Heart left ventricle (tissue), 16 donors: ENCODE measurements around the gene CAPRIN1. TPM values are rescaled to one million over a fixed set of nuclear protein-coding genes. Genes with fewer than 3 reads are reported as not detected.
"Not testable (repeated sequence)": the region's sequence is repeated elsewhere in the genome, so short reads cannot be mapped to it uniquely, and the experiment has no call there.

ENCODE experiments used
- ATAC-seq, 4 donors: fragments of 200-7000 bp; cut with Tn5 transposase; one replicate each; pipeline ENCODE4 v1.9.1; 2020 to 2022; ENCODE audit warnings: moderate library complexity in 4 of 4, mild to moderate bottlenecking in 3 of 4, moderate number of reproducible peaks in 1 of 4
- DNase-seq, 5 donors: peaks; one replicate each; pipeline ENCODE4 v3.0.0-alpha.2; 2020
- H3K27ac ChIP-seq, 12 donors: fragments of 200-600 bp; sonication (generic) in 4 of 12; one replicate each; pipeline versions ENCODE4 v1.5.0 to v1.8.0; 2016 to 2022; ENCODE audit warnings: mild to moderate bottlenecking in 2 of 12
- H3K27me3 ChIP-seq, 9 donors: fragments of 200-600 bp; sonication (generic) in 2 of 9; one replicate each; pipeline versions ENCODE4 v1.5.1 to v1.8.0; 2016 to 2022; ENCODE audit warnings: mild to moderate bottlenecking in 3 of 9
- H3K36me3 ChIP-seq, 9 donors: fragments of 200-600 bp; sonication (generic) in 2 of 9; one replicate each; pipeline versions ENCODE4 v1.5.0 to v1.8.0; 2018 to 2022; ENCODE audit warnings: mild to moderate bottlenecking in 2 of 9
- H3K4me1 ChIP-seq, 12 donors: fragments of 200-600 bp; sonication (generic) in 4 of 12; one replicate each; pipeline versions ENCODE4 v1.5.0 to v1.8.0; 2016 to 2022; ENCODE audit warnings: mild to moderate bottlenecking in 3 of 12
- H3K4me3 ChIP-seq, 12 donors: fragments of 200-600 bp; sonication (generic) in 4 of 12; one replicate each; pipeline versions ENCODE4 v1.5.0 to v1.8.0; 2017 to 2022; ENCODE audit warnings: mild to moderate bottlenecking in 9 of 12, moderate library complexity in 4 of 12
- H3K9me3 ChIP-seq, 12 donors: fragments of 200-600 bp; sonication (generic) in 4 of 12; one replicate each; pipeline versions ENCODE4 v1.5.0 to v1.8.0; 2016 to 2022; ENCODE audit warnings: mild to moderate bottlenecking in 1 of 12
- POLR2A ChIP-seq, 2 donors: fragments of 450-650 bp; IDR thresholded peaks; one replicate each; pipeline ENCODE4 v1.6.1; 2017; ENCODE audit warnings: antibody characterized with exemption in 2 of 2, mild to moderate bottlenecking in 2 of 2, moderate library complexity in 2 of 2
- WGBS, 4 donors: extraction: QIAGEN DNeasy Blood & Tissue Kit in 2 of 4; methylation state at CpG; one replicate each; pipeline versions ENCODE4 v1.1.5 to v1.1.7; 2013 to 2018; 5-methylcytosine and 5-hydroxymethylcytosine counted together
- intact Hi-C, 10 donors: fragments of 100-400 bp; cut with DNase I; formaldehyde crosslinking; loops; one replicate each; pipeline versions ENCODE4 v1.11.1 to v1.14.2; 2022
- polyA plus RNA-seq, 2 donors: library from polyadenylated mRNA; stranded (reverse); fragments of 200-250 nt; gene quantifications; one replicate each; pipeline ENCODE4 v1.2.3, GENCODE V29; 2013
- total RNA-seq, 9 donors: library from RNA; depleted of rRNA in 2 of 9; stranded (reverse); fragments of >200 nt in 2 of 9; fragmentation: NEBNext Ultra II Directional in 3 of 9; extraction: Animal tissue kit (Norgen Biotek cat#: 25700) in 3 of 9; gene quantifications; one replicate each; pipeline versions ENCODE4 v1.1.0 to v1.2.4, GENCODE V29; 2016 to 2023
- TF ChIP-seq, protein P1 (sequence below), 12 donors: fragments of 200-600 bp; sonication (generic) in 4 of 12; IDR thresholded peaks; one replicate each; pipeline versions ENCODE4 v1.5.0 to v1.8.0; 2018 to 2022; ENCODE audit warnings: antibody characterized with exemption in 12 of 12, mild to moderate bottlenecking in 5 of 12
- donor health status: ischemic (EF 13 %, LVEDD 7.1; RV severe dilation, severe dysfunction).
- donor health status: healthy with polysubstance abuse.
- donor health status: DM: no; HTN: yes; CAD: no.
- donor health status: DM: no; HTN: no; CAD: no.
- donor health status: ischemic (EF 25% LVEDD 6.9; RV normal size, moderate dysfunction).
- donor health status: ischemic (EF 25% LVEDD 5.7; RV mildly dilated, moderate dysfunction).
- donor health status: healthy.
- donor health status: DM: yes; HTN: yes; CAD: no.
- donor health status: ischemic (EF 35%, LVEDD 5.7; RV mildly dilated, moderate dysfunction).
- donor health status: nonischemic (EF 11% LVEDD 7.7; RV severe dilation, severe dysfunction).
- donor health status: DM: yes; HTN: yes; CAD: no.
- donor health status: PGD.
- donor health status: ischemic (EF 29% LVEDD 5.4; RV normal size, mild dysfunction).
- donor health status: nonischemic (EF 23%, LVEDD 6.1; RV moderate dilation, normal function).

CAPRIN1 gene
- total and polyA plus RNA-seq, 11 donors = 35.4 to 134 (median 107) TPM

DNA sequence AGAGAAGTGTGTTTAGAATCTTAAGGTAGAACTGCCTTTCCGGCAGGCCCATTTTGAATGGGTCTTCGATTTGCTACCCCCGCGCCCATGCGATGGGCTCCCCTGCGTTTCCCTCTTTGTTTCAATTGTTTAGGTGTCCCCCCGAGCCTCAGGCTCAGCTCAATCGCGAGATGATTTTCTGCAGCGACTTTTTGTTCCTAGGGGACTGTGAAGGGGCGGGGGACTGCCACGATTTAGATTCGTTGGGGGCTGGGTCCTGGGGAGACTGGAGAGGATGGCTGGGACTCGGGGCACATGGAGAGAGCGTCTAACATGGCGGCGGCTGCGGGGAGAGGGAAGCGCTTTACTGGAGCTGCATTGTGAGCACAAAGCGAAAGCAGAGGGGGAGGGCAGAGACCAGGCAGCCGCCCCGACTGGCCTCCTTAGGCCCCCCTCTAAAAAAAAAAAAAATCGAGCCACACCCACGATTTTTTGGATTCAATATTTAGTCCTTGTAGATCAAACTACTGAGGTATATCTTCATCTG, 1.7 kb downstream of the CAPRIN1 start:
- Histone ChIP-seq H3K36me3 (peaks cover 0 to 30% (median 15%) of the 10 kb centered on the region in 9 donors), H3K4me3 (peak overlapping the region; percentile 90 to 99 (median 94)), H3K27me3 (no peaks in the 10 kb centered on the region), H3K27ac (peak overlapping the region; percentile 96 to 100 (median 99)), H3K4me1 (peaks cover 0 to 63% (median 52%) of the 10 kb centered on the region in 12 donors), H3K9me3 (no peaks in the 10 kb centered on the region)
- WGBS, 4 donors = 0 to 1% (median 0%) methylated on average over 24 of the region's 24 CpGs
- no peak for TF ChIP-seq POLR2A (IDR thresholded peaks at IDR 0.05)
- TF ChIP-seq, protein P1, sequence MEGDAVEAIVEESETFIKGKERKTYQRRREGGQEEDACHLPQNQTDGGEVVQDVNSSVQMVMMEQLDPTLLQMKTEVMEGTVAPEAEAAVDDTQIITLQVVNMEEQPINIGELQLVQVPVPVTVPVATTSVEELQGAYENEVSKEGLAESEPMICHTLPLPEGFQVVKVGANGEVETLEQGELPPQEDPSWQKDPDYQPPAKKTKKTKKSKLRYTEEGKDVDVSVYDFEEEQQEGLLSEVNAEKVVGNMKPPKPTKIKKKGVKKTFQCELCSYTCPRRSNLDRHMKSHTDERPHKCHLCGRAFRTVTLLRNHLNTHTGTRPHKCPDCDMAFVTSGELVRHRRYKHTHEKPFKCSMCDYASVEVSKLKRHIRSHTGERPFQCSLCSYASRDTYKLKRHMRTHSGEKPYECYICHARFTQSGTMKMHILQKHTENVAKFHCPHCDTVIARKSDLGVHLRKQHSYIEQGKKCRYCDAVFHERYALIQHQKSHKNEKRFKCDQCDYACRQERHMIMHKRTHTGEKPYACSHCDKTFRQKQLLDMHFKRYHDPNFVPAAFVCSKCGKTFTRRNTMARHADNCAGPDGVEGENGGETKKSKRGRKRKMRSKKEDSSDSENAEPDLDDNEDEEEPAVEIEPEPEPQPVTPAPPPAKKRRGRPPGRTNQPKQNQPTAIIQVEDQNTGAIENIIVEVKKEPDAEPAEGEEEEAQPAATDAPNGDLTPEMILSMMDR (IDR thresholded peaks at IDR 0.05) = no peak
- intact Hi-C loops = loop anchor here in 8 of 10 donors (2.0 to 10.0 kb wide), 8 partner anchors 49 to 891 kb away; partner anchors contain the start of genes NAT10 (in 5 of the 8), ABTB2 (in 2 of the 8) and CSTF3 (in 1 of the 8)
- ATAC-seq (peak; percentile 18 to 78 (median 48)), DNase-seq (peak; percentile 75 to 82 (median 78))

DNA sequence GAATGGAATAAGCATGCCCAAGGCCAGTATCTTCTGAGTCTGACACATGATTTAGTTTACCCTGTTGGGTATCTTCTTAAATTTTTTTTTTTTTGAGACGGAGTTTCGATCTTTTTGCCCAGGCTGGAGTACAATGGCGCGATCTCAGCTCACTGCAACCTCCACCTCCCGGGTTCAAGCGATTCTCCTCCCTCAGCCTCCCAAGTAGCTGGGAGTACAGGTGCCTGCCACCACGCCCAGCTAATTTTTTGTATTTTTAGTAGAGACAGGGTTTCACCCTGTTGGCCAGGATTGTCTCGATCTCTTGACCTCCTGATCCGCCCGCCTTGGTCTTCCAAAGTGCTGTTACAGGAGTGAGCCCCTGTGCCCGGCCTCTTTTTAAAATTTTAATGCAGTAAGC, 2.8 kb downstream of the CAPRIN1 start:
- ATAC-seq, H3K27me3 ChIP-seq, H3K9me3 ChIP-seq, DNase-seq: not testable (repeated sequence)
- peaks cover 0 to 73% (median 58%) of the 10 kb centered on the region in 12 donors for H3K4me1 ChIP-seq
- intact Hi-C loops = loop anchor here in 7 of 10 donors (5.0 to 10.0 kb wide), 6 partner anchors 48 to 892 kb away; partner anchors contain the start of genes NAT10 (in 4 of the 7), ABTB2 (in 1 of the 7) and CSTF3 (in 1 of the 7)
- H3K4me3 ChIP-seq = peak overlapping the region in 6 of 12 donors; percentile 90 to 97 (median 94)
- 83 to 85% (median 84%) methylated on average over 11 of the region's 11 CpGs for WGBS, 4 donors
- peak overlapping the region in 2 of 12 donors; percentile 99 to 100 for H3K27ac ChIP-seq
- peaks cover 0 to 34% (median 19%) of the 10 kb centered on the region in 9 donors for H3K36me3 ChIP-seq

DNA sequence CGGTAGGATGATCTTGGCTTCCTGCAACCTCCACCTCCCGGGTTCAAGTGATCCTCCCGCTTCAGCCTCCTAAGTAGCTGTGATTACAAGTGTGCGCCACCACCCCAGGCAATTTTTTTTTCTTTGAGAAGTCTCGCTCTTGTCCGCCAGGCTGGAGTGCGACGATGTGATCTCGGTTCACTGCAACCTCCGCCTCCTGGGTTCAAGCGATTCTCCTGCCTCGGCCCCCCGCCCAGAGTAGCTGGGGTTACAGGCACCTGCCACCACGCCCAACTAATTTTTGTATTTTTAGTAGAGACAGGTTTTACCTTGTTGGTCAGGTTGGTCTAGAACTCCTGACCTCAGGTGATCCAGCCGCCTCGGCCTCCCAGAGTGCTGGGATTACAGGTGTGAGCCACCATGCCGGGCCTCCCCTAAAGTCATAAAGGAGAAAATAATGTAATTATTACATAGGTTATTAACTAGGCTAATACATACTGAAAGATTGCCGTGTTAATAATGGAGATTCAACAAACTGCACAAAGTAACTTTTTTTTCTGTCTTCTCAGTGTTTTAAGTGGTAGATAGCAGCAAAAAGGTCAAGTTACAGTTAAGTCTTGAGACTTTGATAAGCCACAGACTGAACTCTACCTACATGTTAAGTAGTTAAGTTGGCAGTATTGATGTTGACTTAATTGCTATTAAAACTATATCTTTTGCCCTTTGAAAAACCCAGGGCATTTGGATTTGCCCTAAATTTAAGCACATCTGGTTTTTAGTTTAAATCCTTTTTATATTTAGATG, 3.9 kb downstream of the CAPRIN1 start:
- Histone ChIP-seq H3K36me3 (peaks cover 0 to 41% (median 23%) of the 10 kb centered on the region in 9 donors), H3K4me1 (peaks cover 0 to 75% (median 57%) of the 10 kb centered on the region in 12 donors), H3K27me3 (no peaks in the 10 kb centered on the region), H3K9me3 (no peaks in the 10 kb centered on the region), H3K27ac (peak overlapping the region in 1 of 12 donors; percentile 14), H3K4me3 (no peak overlapping the region)
- 93 to 96% (median 94%) methylated on average over 18 of the region's 18 CpGs for WGBS, 4 donors
- intact Hi-C loops = loop anchor here in 1 of 10 donors (10.0 kb wide), 1 partner anchor 49 kb away; the partner anchor contains the start of gene NAT10
- TF ChIP-seq, protein P1 (IDR thresholded peaks at IDR 0.05) = no peak
- TF ChIP-seq POLR2A (IDR thresholded peaks at IDR 0.05) = no peak
- no peak for DNase-seq
- ATAC-seq = no peak

DNA sequence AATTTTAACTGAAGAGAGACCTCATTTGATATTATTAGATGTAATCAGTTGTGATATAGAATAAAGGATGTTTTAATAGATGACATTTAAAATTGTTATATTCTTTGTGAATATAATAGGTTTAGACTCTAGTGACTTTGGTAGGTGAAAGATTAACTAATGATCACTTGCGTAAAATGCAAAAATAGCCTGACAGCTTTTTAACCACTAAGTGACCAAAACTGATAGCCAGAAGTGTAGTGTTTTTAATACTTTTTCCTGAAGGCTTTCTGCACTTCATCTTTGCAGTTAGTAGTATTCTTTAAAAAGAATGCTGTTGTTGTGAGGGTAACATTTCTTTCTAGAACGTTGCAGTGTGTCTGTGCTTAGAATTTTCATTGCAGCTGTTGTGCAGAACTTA, 5.1 kb downstream of the CAPRIN1 start:
- no peak for ATAC-seq
- H3K9me3 ChIP-seq = no peaks in the 10 kb centered on the region
- peak overlapping the region in 1 of 12 donors; percentile 0 for H3K4me3 ChIP-seq
- WGBS, 4 donors = 23 to 28% (median 26%) methylated on average over 2 of the region's 2 CpGs
- no peaks in the 10 kb centered on the region for H3K27me3 ChIP-seq
- peaks cover 0 to 48% (median 31%) of the 10 kb centered on the region in 9 donors for H3K36me3 ChIP-seq
- intact Hi-C loops = loop anchor here in 1 of 10 donors (10.0 kb wide), 1 partner anchor 48 kb away; the partner anchor contains the start of gene NAT10
- no peak overlapping the region for H3K27ac ChIP-seq
- TF ChIP-seq, protein P1 (IDR thresholded peaks at IDR 0.05) = no peak
- no peak for TF ChIP-seq POLR2A (IDR thresholded peaks at IDR 0.05)
- peaks cover 0 to 81% (median 57%) of the 10 kb centered on the region in 12 donors for H3K4me1 ChIP-seq
- DNase-seq = no peak
